ENCODE data around the gene DNAAF8.

Gene DNAAF8

DNA sequence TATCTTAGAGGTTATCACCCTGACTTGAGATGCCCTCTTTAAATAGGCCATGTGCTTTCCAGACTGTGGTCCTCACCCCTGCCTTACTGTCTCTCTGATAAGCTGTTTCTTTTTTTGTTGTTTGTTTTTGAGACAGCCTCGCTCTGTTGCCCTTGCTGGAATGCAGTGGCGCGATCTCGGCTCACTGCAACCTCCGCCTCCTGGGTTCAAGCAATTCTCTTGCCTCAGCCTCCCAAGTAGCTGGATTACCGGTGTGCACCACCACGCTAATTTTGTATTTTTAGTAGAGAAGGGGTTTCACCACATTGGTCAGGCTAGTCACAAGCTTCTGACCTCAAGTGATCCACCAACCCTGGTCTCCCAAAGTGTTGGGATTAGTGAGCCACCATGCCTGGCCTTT is 54.6 kb downstream of the DNAAF8 start:
- CTCF ChIA-PET, result interaction anchor here (0.8 kb wide), 1 partner anchor 23 kb away, joined by 3 read pairs; no protein-coding TSS in a partner anchor
- POLR2A ChIA-PET, result interaction anchor here (0.8 to 2.6 kb wide), 3 partner anchors 8 to 20 kb away, joined by 3 to 8 read pairs (median 5); partner anchors contain the start of gene ROGDI
- DNase-seq (ENCODE audit: extremely low spot score), result no peak
- TF ChIP-seq HDGF (IDR thresholded peaks at IDR 0.05; ENCODE audit: borderline replicate concordance) (no peak), FOXM1 (IDR thresholded peaks at IDR 0.05; ENCODE audit: borderline replicate concordance) (no peak), FOXK2 (IDR thresholded peaks at IDR 0.05) (no peak), ELF4 (IDR thresholded peaks at IDR 0.05) (no peak), SUZ12 (IDR thresholded peaks at IDR 0.05) (no peak), NFRKB (IDR thresholded peaks at IDR 0.05) (no peak), L3MBTL2 (conservative IDR thresholded peaks at IDR 0.05) (no peak), ARNT (IDR thresholded peaks at IDR 0.05) (no peak), ZNF384 (IDR thresholded peaks at IDR 0.05) (no peak), FOXA1 (IDR thresholded peaks at IDR 0.05) (no peak), SP1 (IDR thresholded peaks at IDR 0.05) (no peak), TARDBP (IDR thresholded peaks at IDR 0.05) (no peak), CTBP1 (IDR thresholded peaks at IDR 0.05; ENCODE audit: borderline replicate concordance) (no peak)
- TF ChIP-seq, protein P1, sequence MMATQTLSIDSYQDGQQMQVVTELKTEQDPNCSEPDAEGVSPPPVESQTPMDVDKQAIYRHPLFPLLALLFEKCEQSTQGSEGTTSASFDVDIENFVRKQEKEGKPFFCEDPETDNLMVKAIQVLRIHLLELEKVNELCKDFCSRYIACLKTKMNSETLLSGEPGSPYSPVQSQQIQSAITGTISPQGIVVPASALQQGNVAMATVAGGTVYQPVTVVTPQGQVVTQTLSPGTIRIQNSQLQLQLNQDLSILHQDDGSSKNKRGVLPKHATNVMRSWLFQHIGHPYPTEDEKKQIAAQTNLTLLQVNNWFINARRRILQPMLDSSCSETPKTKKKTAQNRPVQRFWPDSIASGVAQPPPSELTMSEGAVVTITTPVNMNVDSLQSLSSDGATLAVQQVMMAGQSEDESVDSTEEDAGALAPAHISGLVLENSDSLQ (IDR thresholded peaks at IDR 0.05), result no peak

DNA sequence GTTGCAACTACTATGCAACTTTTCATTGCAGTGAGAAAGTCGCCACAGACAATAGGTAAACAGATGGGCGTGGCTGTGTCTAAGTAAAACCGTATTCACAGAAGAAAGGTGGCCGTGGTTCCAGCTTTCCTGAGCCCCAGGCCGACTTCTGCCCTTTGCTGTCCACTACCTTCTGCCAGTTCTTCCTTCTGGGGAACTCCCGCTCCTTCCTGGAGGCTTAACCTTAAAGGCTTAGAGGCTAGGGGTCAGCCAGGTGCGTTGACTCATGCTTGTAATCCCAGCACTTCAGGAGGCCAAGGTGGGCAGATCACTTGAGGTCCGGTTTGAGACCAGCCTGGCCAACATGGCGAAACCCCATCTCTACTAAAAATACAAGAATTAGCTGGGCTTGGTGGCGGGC is 55.9 kb downstream of the DNAAF8 start:
- TF ChIP-seq LEF1 (IDR thresholded peaks at IDR 0.05; ENCODE audit: borderline replicate concordance) (no peak), ELF4 (IDR thresholded peaks at IDR 0.05) (no peak), ZNF384 (IDR thresholded peaks at IDR 0.05) (no peak), ARNT (IDR thresholded peaks at IDR 0.05) (no peak)
- CTCF ChIA-PET, result interaction anchor here (0.5 to 0.6 kb wide), 2 partner anchors 53 to 164 kb away, joined by 4 read pairs; no protein-coding TSS in a partner anchor
- no peak for DNase-seq (ENCODE audit: extremely low spot score)
- POLR2A ChIA-PET, result interaction anchor here (2.6 kb wide), 1 partner anchor 22 kb away, joined by 8 read pairs; no protein-coding TSS in a partner anchor

DNA sequence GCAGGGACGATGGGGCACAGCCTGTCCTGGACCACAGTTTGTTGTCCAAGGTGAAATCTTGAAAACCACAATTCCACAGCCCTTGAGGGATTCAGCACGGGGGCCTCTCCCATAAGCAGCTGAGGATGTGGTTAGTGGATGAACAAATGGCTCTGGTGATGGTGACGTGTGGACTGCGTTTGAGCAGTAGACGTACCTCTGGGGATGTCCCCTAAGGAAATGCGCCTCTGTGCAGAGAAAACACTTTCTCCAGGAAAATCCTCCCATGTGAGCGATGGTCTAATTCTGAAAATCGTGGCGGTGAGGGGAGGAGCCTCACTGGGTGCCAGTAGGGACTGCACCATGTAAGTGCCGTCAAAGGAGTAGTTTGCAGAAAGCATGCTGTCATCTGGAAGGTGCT is 56.5 kb downstream of the DNAAF8 start:
- no peak for DNase-seq (ENCODE audit: extremely low spot score)
- POLR2A ChIA-PET, result no interaction called here
- CTCF ChIA-PET, result no interaction called here
- no peak for TF ChIP-seq CTBP1 (IDR thresholded peaks at IDR 0.05; ENCODE audit: borderline replicate concordance)

DNA sequence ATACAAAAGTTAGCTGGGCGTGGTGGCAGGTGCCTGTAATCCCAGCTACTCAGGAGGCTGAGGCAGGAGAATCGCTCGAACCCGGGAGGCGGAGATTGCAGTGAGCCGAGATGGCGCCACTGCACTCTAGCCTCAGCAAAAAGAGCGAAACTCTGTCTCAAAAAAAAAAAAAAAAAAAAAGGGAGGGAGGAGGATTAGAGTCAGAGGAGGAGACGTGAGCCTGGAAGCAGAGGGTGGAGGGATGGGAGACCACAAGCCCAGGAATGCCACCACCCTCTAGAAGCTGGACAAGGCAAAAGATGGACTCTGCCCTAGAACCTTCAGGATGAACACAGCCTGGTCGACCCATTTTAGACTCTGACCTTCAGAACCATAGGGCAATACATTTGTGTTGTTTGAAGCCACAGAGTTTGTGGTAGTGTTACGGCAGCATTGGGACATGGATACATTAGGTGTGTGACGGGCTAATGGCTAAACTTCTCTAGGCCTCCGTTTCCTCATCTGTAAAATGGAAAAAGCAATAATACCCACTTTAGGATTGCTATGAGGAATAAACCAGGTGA is 58.7 kb downstream of the DNAAF8 start:
- TF ChIP-seq HDGF (IDR thresholded peaks at IDR 0.05; ENCODE audit: borderline replicate concordance) (no peak), SUZ12 (IDR thresholded peaks at IDR 0.05) (no peak), BHLHE40 (IDR thresholded peaks at IDR 0.05; ENCODE audit: borderline replicate concordance) (no peak), TARDBP (IDR thresholded peaks at IDR 0.05) (no peak), ZNF384 (IDR thresholded peaks at IDR 0.05) (no peak; the same call in 1 of the 2 replicates), LEF1 (IDR thresholded peaks at IDR 0.05; ENCODE audit: borderline replicate concordance) (no peak)
- POLR2A ChIA-PET, result no interaction called here
- CTCF ChIA-PET, result no interaction called here
- DNase-seq (ENCODE audit: extremely low spot score), result no peak

DNA sequence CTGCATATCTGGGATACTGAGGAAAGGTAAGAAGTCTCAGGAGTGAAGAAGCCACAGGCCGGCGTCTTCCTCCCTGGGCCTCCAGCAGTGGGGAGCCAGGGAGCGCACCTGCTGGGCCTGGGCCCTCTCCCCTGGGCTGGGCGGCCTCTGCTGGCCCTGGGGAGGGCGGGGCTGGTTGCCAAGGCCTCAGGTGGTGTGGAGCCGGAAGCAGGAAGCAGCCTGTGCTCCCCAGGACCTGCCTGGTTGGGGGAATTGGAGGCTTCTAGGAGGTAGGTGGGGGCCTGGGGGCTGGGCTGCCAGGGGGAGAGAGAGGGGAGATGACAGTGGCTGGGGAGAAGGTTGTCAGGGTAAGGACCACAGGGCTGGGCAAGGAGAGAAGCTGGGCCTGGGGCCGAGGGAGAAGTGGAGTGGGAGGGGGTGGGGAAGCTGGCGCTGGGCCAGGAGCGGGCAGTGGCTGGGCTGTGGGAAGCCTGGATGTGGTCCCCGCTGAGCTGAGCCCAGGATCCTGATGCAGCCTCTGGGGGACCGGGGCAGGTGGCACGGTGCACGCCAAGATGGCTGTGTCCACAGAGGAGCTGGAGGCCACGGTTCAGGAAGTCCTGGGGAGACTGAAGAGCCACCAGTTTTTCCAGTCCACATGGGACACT is 61.0 kb downstream of the DNAAF8 start, which contains the start of gene SMIM22:
Gene SMIM22 (plus strand): TSS at position 189 of the 647 bp plus-strand sequence. CDS start 366 bp downstream, at position 555.
- no peak for DNase-seq (ENCODE audit: extremely low spot score)
- ChIA-PET POLR2A (no interaction called here), CTCF (no interaction called here)
- TF ChIP-seq FOXM1 (IDR thresholded peaks at IDR 0.05; ENCODE audit: borderline replicate concordance), result no peak
- TF ChIP-seq FOXA1 (IDR thresholded peaks at IDR 0.05), result no peak
- TF ChIP-seq ZNF384 (IDR thresholded peaks at IDR 0.05), result no peak
- no peak for TF ChIP-seq LEF1 (IDR thresholded peaks at IDR 0.05; ENCODE audit: borderline replicate concordance)
- TF ChIP-seq SP1 (IDR thresholded peaks at IDR 0.05), result no peak

DNA sequence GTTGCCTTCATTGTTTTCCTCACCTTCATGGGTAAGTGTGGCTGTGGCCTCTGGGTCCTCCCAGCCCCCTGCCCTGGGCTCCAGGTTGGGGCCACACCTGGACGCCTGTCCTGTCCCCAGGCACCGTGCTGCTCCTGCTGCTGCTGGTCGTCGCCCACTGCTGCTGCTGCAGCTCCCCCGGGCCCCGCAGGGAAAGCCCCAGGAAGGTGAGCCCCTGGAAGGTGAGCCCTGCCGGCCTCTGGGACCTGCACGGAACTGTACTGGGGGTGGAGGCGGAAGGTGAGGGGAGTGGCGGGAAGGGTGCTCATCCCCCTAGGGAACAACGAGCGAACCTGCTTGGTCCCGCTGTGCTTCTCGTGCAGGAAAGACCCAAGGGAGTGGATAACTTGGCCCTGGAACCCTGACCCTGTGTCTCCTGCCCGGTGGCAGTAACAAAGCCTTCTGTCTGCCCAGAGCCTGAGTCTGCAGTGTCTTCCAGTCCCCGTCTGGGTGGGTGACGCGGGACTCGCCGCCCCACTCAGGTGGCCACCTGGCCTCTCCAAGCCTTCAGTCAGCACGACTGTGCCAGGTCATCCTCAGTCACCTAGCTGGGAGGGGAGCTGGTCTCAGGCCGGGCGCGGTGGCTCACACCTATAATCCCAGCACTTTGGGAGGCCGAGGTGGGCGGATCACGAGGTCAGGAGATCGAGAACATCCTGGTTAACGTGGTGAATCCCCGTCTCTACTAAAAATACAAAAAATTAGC is 61.7 kb downstream of the DNAAF8 start:
- no peak for DNase-seq (ENCODE audit: extremely low spot score)
- TF ChIP-seq CTBP1 (IDR thresholded peaks at IDR 0.05; ENCODE audit: borderline replicate concordance), result no peak
- no peak for TF ChIP-seq LEF1 (IDR thresholded peaks at IDR 0.05; ENCODE audit: borderline replicate concordance)
- no peak for TF ChIP-seq ELF4 (IDR thresholded peaks at IDR 0.05)
- TF ChIP-seq NFRKB (IDR thresholded peaks at IDR 0.05), result no peak
- no peak for TF ChIP-seq ARNT (IDR thresholded peaks at IDR 0.05)
- no peak for TF ChIP-seq FOXK2 (IDR thresholded peaks at IDR 0.05)
- TF ChIP-seq, protein P1 (IDR thresholded peaks at IDR 0.05), result no peak
- no peak for TF ChIP-seq ZNF384 (IDR thresholded peaks at IDR 0.05)
- no peak for TF ChIP-seq FOXM1 (IDR thresholded peaks at IDR 0.05; ENCODE audit: borderline replicate concordance)
- no peak for TF ChIP-seq L3MBTL2 (conservative IDR thresholded peaks at IDR 0.05)
- TF ChIP-seq BHLHE40 (IDR thresholded peaks at IDR 0.05; ENCODE audit: borderline replicate concordance), result no peak
- no peak for TF ChIP-seq SP1 (IDR thresholded peaks at IDR 0.05)
- no peak for TF ChIP-seq TARDBP (IDR thresholded peaks at IDR 0.05)
- POLR2A ChIA-PET, result interaction anchor here (0.6 to 1.2 kb wide), 2 partner anchors 8 to 24 kb away, joined by 3 read pairs; partner anchors contain the start of gene SEPTIN12
- CTCF ChIA-PET, result no interaction called here
